GM12878 (cell line): Measurements from ENCODE around the gene PLD5. TPM values are rescaled to one million over a fixed set of nuclear protein-coding genes. Genes with fewer than 3 reads are reported as not detected.

Source experiments
- ATF7 ChIP-seq: fragments of 450-650 bp; IDR thresholded peaks from 2 replicates; pipeline ENCODE4 v1.6.1; 2016; ENCODE audit warnings: low read depth, mild to moderate bottlenecking
- CBFB ChIP-seq: IDR thresholded peaks from 2 replicates; pipeline ENCODE4 v1.6.1; 2016; ENCODE audit warnings: antibody characterized with exemption, low read depth
- CREB1 ChIP-seq: IDR thresholded peaks from 2 replicates; pipeline ENCODE4 v1.6.1; 2012; ENCODE audit warnings: low read depth, mild to moderate bottlenecking, inconsistent platforms
- HCFC1 ChIP-seq: fragments of 150-350 bp; IDR thresholded peaks from 2 replicates; pipeline ENCODE4 v1.6.1; 2014; ENCODE audit warnings: low read length
- NFYA ChIP-seq: IDR thresholded peaks from 2 replicates; pipeline ENCODE4 v1.6.1; 2011; ENCODE audit warnings: low read depth, mild to moderate bottlenecking, low read length, improper control_type of control experiment, borderline replicate concordance
- NFYB ChIP-seq: IDR thresholded peaks from 2 replicates; pipeline ENCODE4 v1.6.1; 2011; ENCODE audit warnings: low read depth, mild to moderate bottlenecking, low read length, improper control_type of control experiment, moderate library complexity; ENCODE audit not compliant: insufficient read depth
- NR2F1 ChIP-seq: fragments of 450-650 bp; conservative IDR thresholded peaks from 2 replicates; pipeline ENCODE4 v1.6.1; 2017; ENCODE audit warnings: mild to moderate bottlenecking
- RCOR1 ChIP-seq: conservative IDR thresholded peaks from 2 replicates; pipeline ENCODE4 v1.6.1; 2012; ENCODE audit warnings: low read depth, low read length, improper control_type of control experiment
- USF2 ChIP-seq: IDR thresholded peaks from 2 replicates; pipeline ENCODE4 v1.6.1; 2011; ENCODE audit warnings: low read depth, low read length, improper control_type of control experiment, borderline replicate concordance
- ZBED1 ChIP-seq: IDR thresholded peaks from 2 replicates; pipeline ENCODE4 v1.6.1; 2016; ENCODE audit warnings: borderline replicate concordance
- polyA plus RNA-seq, 11 experiments: library from polyadenylated mRNA; depleted of rRNA in 4 of 11; unstranded in 6 of 11; stranded (reverse) in 5 of 11; fragments of >200 nt; fragmentation: Nextera tagmentation in 4 of 11; fragmentation: Illumina TruSeq in 1 of 11; extraction: Ambion mirVana in 4 of 11; extraction: Trizol in 1 of 11; gene quantifications; 1 replicate in 1 of 11; 2 replicates in 10 of 11; pipeline versions ENCODE4 v1.2.1 to v1.2.3, GENCODE V29; 2011 to 2016; ENCODE audit warnings: inconsistent platforms in 2 of 11, missing spikeins in 2 of 11, low read depth in 1 of 11
- total RNA-seq, 4 experiments: library from RNA; depleted of rRNA in 3 of 4; stranded (reverse); fragments of >200 nt in 3 of 4; fragmentation: Illumina TruSeq in 1 of 4; extraction: Trizol in 1 of 4; gene quantifications; 2 replicates each; pipeline versions ENCODE4 v1.2.1 to v1.2.3, GENCODE V29; 2013 to 2021
- TF ChIP-seq, protein P1 (sequence below): fragments of 450-650 bp; IDR thresholded peaks from 2 replicates; pipeline ENCODE4 v1.6.1; 2016; ENCODE audit warnings: mild to moderate bottlenecking, moderate library complexity, borderline replicate concordance

PLD5 gene
- total and polyA plus RNA-seq, 10 of the 15 experiments (the other 5 are each of a cell fraction or from before 2014, with no cell fraction given), result not detected

GRCh38 chr1:242059976-242060375, 464.5 kb downstream of the PLD5 start (continued):
- TF ChIP-seq NFYB (no peak), USF2 (no peak), ZBED1 (no peak), NFYA (no peak), ATF7 (no peak), CBFB (no peak), NR2F1 (no peak), RCOR1 (no peak), HCFC1 (no peak), CREB1 (no peak)
- TF ChIP-seq, protein P1, sequence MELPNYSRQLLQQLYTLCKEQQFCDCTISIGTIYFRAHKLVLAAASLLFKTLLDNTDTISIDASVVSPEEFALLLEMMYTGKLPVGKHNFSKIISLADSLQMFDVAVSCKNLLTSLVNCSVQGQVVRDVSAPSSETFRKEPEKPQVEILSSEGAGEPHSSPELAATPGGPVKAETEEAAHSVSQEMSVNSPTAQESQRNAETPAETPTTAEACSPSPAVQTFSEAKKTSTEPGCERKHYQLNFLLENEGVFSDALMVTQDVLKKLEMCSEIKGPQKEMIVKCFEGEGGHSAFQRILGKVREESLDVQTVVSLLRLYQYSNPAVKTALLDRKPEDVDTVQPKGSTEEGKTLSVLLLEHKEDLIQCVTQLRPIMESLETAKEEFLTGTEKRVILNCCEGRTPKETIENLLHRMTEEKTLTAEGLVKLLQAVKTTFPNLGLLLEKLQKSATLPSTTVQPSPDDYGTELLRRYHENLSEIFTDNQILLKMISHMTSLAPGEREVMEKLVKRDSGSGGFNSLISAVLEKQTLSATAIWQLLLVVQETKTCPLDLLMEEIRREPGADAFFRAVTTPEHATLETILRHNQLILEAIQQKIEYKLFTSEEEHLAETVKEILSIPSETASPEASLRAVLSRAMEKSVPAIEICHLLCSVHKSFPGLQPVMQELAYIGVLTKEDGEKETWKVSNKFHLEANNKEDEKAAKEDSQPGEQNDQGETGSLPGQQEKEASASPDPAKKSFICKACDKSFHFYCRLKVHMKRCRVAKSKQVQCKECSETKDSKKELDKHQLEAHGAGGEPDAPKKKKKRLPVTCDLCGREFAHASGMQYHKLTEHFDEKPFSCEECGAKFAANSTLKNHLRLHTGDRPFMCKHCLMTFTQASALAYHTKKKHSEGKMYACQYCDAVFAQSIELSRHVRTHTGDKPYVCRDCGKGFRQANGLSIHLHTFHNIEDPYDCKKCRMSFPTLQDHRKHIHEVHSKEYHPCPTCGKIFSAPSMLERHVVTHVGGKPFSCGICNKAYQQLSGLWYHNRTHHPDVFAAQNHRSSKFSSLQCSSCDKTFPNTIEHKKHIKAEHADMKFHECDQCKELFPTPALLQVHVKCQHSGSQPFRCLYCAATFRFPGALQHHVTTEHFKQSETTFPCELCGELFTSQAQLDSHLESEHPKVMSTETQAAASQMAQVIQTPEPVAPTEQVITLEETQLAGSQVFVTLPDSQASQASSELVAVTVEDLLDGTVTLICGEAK, result no peak
- TF ChIP-seq, all 136 proteins: peak for 0
